T-helper 2 cell treated with Interferon-gamma antibody and Interleukin-4, amounts not matched to agents 5 μg/mL and 100 μg/mL, for 36 hours (primary cell): ENCODE measurements around the gene PTX4.
"Not testable (repeated sequence)": the region's sequence is repeated elsewhere in the genome, so short reads cannot be mapped to it uniquely, and the experiment has no call there.

Source experiments
- DNase-seq: peaks from one replicate; pipeline ENCODE4 v3.0.0; 2021; ENCODE audit warnings: low spot score
- H3K27ac Mint-ChIP-seq: one replicate; pipeline ENCODE4 v1.8.0; 2021; ENCODE audit warnings: mild to moderate bottlenecking, mixed read lengths
- H3K27me3 Mint-ChIP-seq: one replicate; pipeline ENCODE4 v1.8.0; 2021; ENCODE audit warnings: low read depth, mixed read lengths
- H3K36me3 Mint-ChIP-seq: one replicate; pipeline ENCODE4 v1.8.0; 2021; ENCODE audit warnings: low read depth, mixed read lengths
- H3K4me1 Mint-ChIP-seq: one replicate; pipeline ENCODE4 v1.8.0; 2021; ENCODE audit warnings: low read depth, mixed read lengths
- H3K4me3 Mint-ChIP-seq: one replicate; pipeline ENCODE4 v1.8.0; 2022; ENCODE audit warnings: mild to moderate bottlenecking, moderate library complexity, mixed read lengths
- H3K9me3 Mint-ChIP-seq: one replicate; pipeline ENCODE4 v1.8.0; 2021; ENCODE audit warnings: mixed read lengths

Gene PTX4

GRCh38 chr16:1489077-1489476, 333 bp upstream of the PTX4 start:
- H3K36me3 Mint-ChIP-seq = peaks cover 1% of the 10 kb centered on the region
- H3K9me3 Mint-ChIP-seq = no peaks in the 10 kb centered on the region
- H3K27ac Mint-ChIP-seq = no peak overlapping the region
- peaks cover 10% of the 10 kb centered on the region for H3K4me1 Mint-ChIP-seq
- H3K27me3 Mint-ChIP-seq = no peaks in the 10 kb centered on the region
- H3K4me3 Mint-ChIP-seq = no peak overlapping the region
- no peak for DNase-seq

- no peak for DNase-seq
- Mint-ChIP-seq H3K36me3 (no peaks in the 10 kb centered on the region), H3K4me3 (no peak overlapping the region), H3K9me3 (no peaks in the 10 kb centered on the region), H3K4me1 (peaks cover 9% of the 10 kb centered on the region), H3K27ac (no peak overlapping the region), H3K27me3 (no peaks in the 10 kb centered on the region)
Observed at GRCh38 chr16:1488054-1488601, 616 bp downstream of the PTX4 start.

- Mint-ChIP-seq H3K4me3 (no peak overlapping the region), H3K9me3 (no peaks in the 10 kb centered on the region), H3K27ac (no peak overlapping the region), H3K36me3 (no peaks in the 10 kb centered on the region), H3K27me3 (no peaks in the 10 kb centered on the region), H3K4me1 (peaks cover 3% of the 10 kb centered on the region)
- DNase-seq = no peak
Observed at GRCh38 chr16:1487395-1488053, 1.2 kb downstream of the PTX4 start.

- H3K27ac Mint-ChIP-seq = no peak overlapping the region
- H3K27me3 Mint-ChIP-seq = no peaks in the 10 kb centered on the region
- no peaks in the 10 kb centered on the region for H3K36me3 Mint-ChIP-seq
- no peaks in the 10 kb centered on the region for H3K9me3 Mint-ChIP-seq
- no peak for DNase-seq
- H3K4me3 Mint-ChIP-seq = no peak overlapping the region
- no peaks in the 10 kb centered on the region for H3K4me1 Mint-ChIP-seq
Observed at GRCh38 chr16:1486551-1487390, 2.0 kb downstream of the PTX4 start.

- no peaks in the 10 kb centered on the region for H3K4me1 Mint-ChIP-seq
- H3K27ac Mint-ChIP-seq = no peak overlapping the region
- H3K27me3 Mint-ChIP-seq = no peaks in the 10 kb centered on the region
- H3K36me3 Mint-ChIP-seq = no peaks in the 10 kb centered on the region
- no peaks in the 10 kb centered on the region for H3K9me3 Mint-ChIP-seq
- no peak overlapping the region for H3K4me3 Mint-ChIP-seq
- no peak for DNase-seq
Observed at GRCh38 chr16:1485847-1486496, 2.8 kb downstream of the PTX4 start.

GRCh38 chr16:1481906-1482835, 6.6 kb downstream of the PTX4 start:
- H3K27ac Mint-ChIP-seq = no peak overlapping the region
- H3K36me3 Mint-ChIP-seq = no peaks in the 10 kb centered on the region
- no peak for DNase-seq
- no peaks in the 10 kb centered on the region for H3K9me3 Mint-ChIP-seq
- H3K4me3 Mint-ChIP-seq = no peak overlapping the region
- peaks cover 2% of the 10 kb centered on the region for H3K4me1 Mint-ChIP-seq
- H3K27me3 Mint-ChIP-seq = no peaks in the 10 kb centered on the region

- DNase-seq, H3K27me3 Mint-ChIP-seq, H3K9me3 Mint-ChIP-seq, H3K36me3 Mint-ChIP-seq, H3K4me3 Mint-ChIP-seq, H3K27ac Mint-ChIP-seq: not testable (repeated sequence)
- peaks cover 10% of the 10 kb centered on the region for H3K4me1 Mint-ChIP-seq
Observed at GRCh38 chr16:1478937-1479336, 9.8 kb downstream of the PTX4 start.

- Mint-ChIP-seq H3K27me3 (no peaks in the 10 kb centered on the region), H3K9me3 (no peaks in the 10 kb centered on the region), H3K4me1 (peaks cover 12% of the 10 kb centered on the region), H3K27ac (no peak overlapping the region), H3K4me3 (no peak overlapping the region), H3K36me3 (peaks cover 1% of the 10 kb centered on the region)
- no peak for DNase-seq
Observed at GRCh38 chr16:1477033-1477432, 11.7 kb downstream of the PTX4 start.

GRCh38 chr16:1475552-1476114, 13.1 kb downstream of the PTX4 start:
- Mint-ChIP-seq H3K27ac (peak overlapping the region; percentile 85), H3K9me3 (no peaks in the 10 kb centered on the region), H3K36me3 (peaks cover 1% of the 10 kb centered on the region), H3K27me3 (no peaks in the 10 kb centered on the region), H3K4me1 (peaks cover 12% of the 10 kb centered on the region), H3K4me3 (peak overlapping the region; percentile 89)
- DNase-seq = no peak

- H3K27me3 Mint-ChIP-seq = no peaks in the 10 kb centered on the region
- DNase-seq = peak; percentile 93
- peaks cover 12% of the 10 kb centered on the region for H3K4me1 Mint-ChIP-seq
- peak within 1 kb of the TSS; percentile 85 for H3K27ac Mint-ChIP-seq
- H3K36me3 Mint-ChIP-seq = peaks cover 1% of the 10 kb centered on the region
- no peaks in the 10 kb centered on the region for H3K9me3 Mint-ChIP-seq
- H3K4me3 Mint-ChIP-seq = peak within 1 kb of the TSS; percentile 89
Observed at GRCh38 chr16:1474796-1475551, 13.8 kb downstream of the PTX4 start, which contains the start of gene CLCN7. TSS of gene CLCN7 (minus strand) at chr16:1475028. CDS start at chr16:1474974, 54 bp downstream.

- Mint-ChIP-seq H3K9me3 (no peaks in the 10 kb centered on the region), H3K27me3 (no peaks in the 10 kb centered on the region), H3K4me1 (peaks cover 12% of the 10 kb centered on the region), H3K27ac (peak overlapping the region; percentile 11), H3K36me3 (peaks cover 1% of the 10 kb centered on the region), H3K4me3 (peak overlapping the region; percentile 77)
- no peak for DNase-seq
Observed at GRCh38 chr16:1474082-1474795, 14.5 kb downstream of the PTX4 start.

- Mint-ChIP-seq H3K9me3 (no peaks in the 10 kb centered on the region), H3K36me3 (peaks cover 1% of the 10 kb centered on the region), H3K4me3 (peak overlapping the region; percentile 16), H3K4me1 (peaks cover 12% of the 10 kb centered on the region), H3K27ac (no peak overlapping the region), H3K27me3 (no peaks in the 10 kb centered on the region)
- DNase-seq = no peak
Observed at GRCh38 chr16:1472974-1473373, 15.8 kb downstream of the PTX4 start.
